PC-3 (cell line): ENCODE results near the gene PSKH1. TPM values are rescaled to one million over a fixed set of nuclear protein-coding genes. Genes with fewer than 3 reads are reported as not detected.
"Not testable (repeated sequence)": the region's sequence is repeated elsewhere in the genome, so short reads cannot be mapped to it uniquely, and the experiment has no call there.

ENCODE experiments used
- ATAC-seq: fragments of 200-7000 bp; cut with Tn5 transposase; 2 replicates; pipeline ENCODE4 v1.9.1; 2020; ENCODE audit warnings: mild to moderate bottlenecking, moderate library complexity
- BruUV-seq: library from RNA; stranded (reverse); fragments of 400-500 nt; replicated peaks from 2 replicates; lab custom pipeline; 2021; lab: Mats Ljungman, UMichigan
- CTCF ChIA-PET: fragments of 300-600 bp; sonication (Branson Sonifier 250); formaldehyde crosslinking; loops from one replicate; lab custom pipeline; 2022; ENCODE audit warnings: antibody characterized with exemption; lab: Charles Lee
- POLR2A ChIA-PET: fragments of 300-600 bp; sonication (Branson Sonifier 250); formaldehyde crosslinking; loops from one replicate; lab custom pipeline; 2022; ENCODE audit warnings: antibody characterized with exemption; ENCODE audit not compliant: unreplicated experiment; lab: Charles Lee
- DNase-seq: peaks from one replicate; pipeline ENCODE4 v3.0.0-alpha.2; 2015
- H2AFZ ChIP-seq: fragments of 300-600 bp; sonication (generic); 2 replicates; pipeline ENCODE4 v1.6.0; 2016; ENCODE audit warnings: antibody characterized with exemption, low read length
- H3F3A ChIP-seq: fragments of 300-600 bp; sonication (generic); one replicate; pipeline ENCODE4 v1.6.0; 2017; ENCODE audit warnings: antibody characterized with exemption, low read length, control low read depth, mild to moderate bottlenecking; ENCODE audit not compliant: unreplicated experiment
- H3K27ac ChIP-seq: fragments of 300-600 bp; sonication (generic); 2 replicates; pipeline ENCODE4 v1.5.1; 2016; ENCODE audit warnings: mild to moderate bottlenecking, low read length
- H3K27me3 ChIP-seq: fragments of 300-600 bp; sonication (generic); 2 replicates; pipeline ENCODE4 v1.6.1; 2016; ENCODE audit warnings: low read length, mixed read lengths
- H3K36me3 ChIP-seq: fragments of 300-600 bp; sonication (generic); 2 replicates; pipeline ENCODE4 v1.6.1; 2016; ENCODE audit warnings: low read depth, mixed run types, low read length, mixed read lengths
- H3K4me1 ChIP-seq: fragments of 300-600 bp; sonication (generic); 2 replicates; pipeline ENCODE4 v1.5.1; 2016; ENCODE audit warnings: low read length; ENCODE audit not compliant: insufficient read depth
- H3K4me2 ChIP-seq: fragments of 300-600 bp; sonication (generic); 2 replicates; pipeline ENCODE4 v1.6.0; 2016; ENCODE audit warnings: low read length
- H3K4me3 ChIP-seq: fragments of 300-600 bp; sonication (generic); 2 replicates; pipeline ENCODE4 v1.5.1; 2016; ENCODE audit warnings: mild to moderate bottlenecking, low read length, mixed read lengths
- H3K79me2 ChIP-seq: fragments of 300-600 bp; sonication (generic); 2 replicates; pipeline ENCODE4 v1.6.1; 2017; ENCODE audit warnings: low read length, mixed read lengths
- H3K9ac ChIP-seq: fragments of 300-600 bp; sonication (generic); 2 replicates; pipeline ENCODE4 v1.6.0; 2016; ENCODE audit warnings: mild to moderate bottlenecking, low read length
- H3K9me2 ChIP-seq: fragments of 300-600 bp; sonication (generic); replicated peaks from 2 replicates; pipeline ENCODE4 v1.6.1; 2016; ENCODE audit warnings: mixed run types, low read length, mixed read lengths
- H3K9me3 ChIP-seq: fragments of 300-600 bp; sonication (generic); 2 replicates; pipeline ENCODE4 v1.6.1; 2016; ENCODE audit warnings: low read length, mixed read lengths
- H4K20me1 ChIP-seq: fragments of 300-600 bp; sonication (generic); 2 replicates; pipeline ENCODE4 v1.6.1; 2016; ENCODE audit warnings: low read length, mixed read lengths
- EZH2 ChIP-seq: fragments of 300-600 bp; sonication (generic); IDR thresholded peaks from one replicate; pipeline ENCODE4 v1.6.1; 2017; ENCODE audit warnings: antibody characterized with exemption, mild to moderate bottlenecking, low read length; ENCODE audit not compliant: unreplicated experiment
- EZH2phosphoT487 ChIP-seq: fragments of 300-600 bp; sonication (generic); IDR thresholded peaks from 2 replicates; pipeline ENCODE4 v1.6.1; 2018; ENCODE audit warnings: mild to moderate bottlenecking, antibody characterized with exemption, low read length, borderline replicate concordance
- intact Hi-C: fragments of 100-400 bp; cut with micrococcal nuclease; formaldehyde crosslinking; loops from 2 replicates; pipeline ENCODE4 v1.9.0; 2023
- total RNA-seq: library from RNA; depleted of rRNA; stranded (reverse); fragments of >200 nt; gene quantifications from 2 replicates; pipeline ENCODE4 v1.2.3, GENCODE V29; 2014
- TF ChIP-seq, protein P1 (sequence below): fragments of 300-600 bp; sonication (generic); conservative IDR thresholded peaks from 2 replicates; pipeline ENCODE4 v1.5.1; 2017; ENCODE audit warnings: antibody characterized with exemption, low read depth, mild to moderate bottlenecking, low read length

The PSKH1 gene
- total RNA-seq, 1 experiment from 2014 or later: 6.6 TPM

GRCh38 chr16:67914758-67915495 lies 21.9 kb downstream of the PSKH1 start:
- TF ChIP-seq EZH2 (no peak), EZH2phosphoT487 (no peak)
- TF ChIP-seq, protein P1, sequence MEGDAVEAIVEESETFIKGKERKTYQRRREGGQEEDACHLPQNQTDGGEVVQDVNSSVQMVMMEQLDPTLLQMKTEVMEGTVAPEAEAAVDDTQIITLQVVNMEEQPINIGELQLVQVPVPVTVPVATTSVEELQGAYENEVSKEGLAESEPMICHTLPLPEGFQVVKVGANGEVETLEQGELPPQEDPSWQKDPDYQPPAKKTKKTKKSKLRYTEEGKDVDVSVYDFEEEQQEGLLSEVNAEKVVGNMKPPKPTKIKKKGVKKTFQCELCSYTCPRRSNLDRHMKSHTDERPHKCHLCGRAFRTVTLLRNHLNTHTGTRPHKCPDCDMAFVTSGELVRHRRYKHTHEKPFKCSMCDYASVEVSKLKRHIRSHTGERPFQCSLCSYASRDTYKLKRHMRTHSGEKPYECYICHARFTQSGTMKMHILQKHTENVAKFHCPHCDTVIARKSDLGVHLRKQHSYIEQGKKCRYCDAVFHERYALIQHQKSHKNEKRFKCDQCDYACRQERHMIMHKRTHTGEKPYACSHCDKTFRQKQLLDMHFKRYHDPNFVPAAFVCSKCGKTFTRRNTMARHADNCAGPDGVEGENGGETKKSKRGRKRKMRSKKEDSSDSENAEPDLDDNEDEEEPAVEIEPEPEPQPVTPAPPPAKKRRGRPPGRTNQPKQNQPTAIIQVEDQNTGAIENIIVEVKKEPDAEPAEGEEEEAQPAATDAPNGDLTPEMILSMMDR: no peak

DNA sequence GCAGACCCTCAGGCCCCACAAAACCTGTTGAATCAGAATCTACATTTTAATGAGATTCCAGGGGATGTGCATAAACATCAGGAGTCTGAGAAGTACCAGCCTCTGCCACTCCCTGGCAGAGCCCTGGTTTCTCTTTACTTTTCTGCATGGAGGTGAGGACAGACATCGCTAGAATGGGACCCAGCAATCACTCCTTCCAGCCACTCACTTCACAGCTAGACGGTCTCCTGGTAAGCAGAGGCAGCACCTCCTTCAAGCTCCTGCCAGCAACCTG lies 22.4 kb downstream of the PSKH1 start:
- H4K20me1 ChIP-seq, ATAC-seq: not testable (repeated sequence)

More at GRCh38 chr16:67914758-67915495, 21.9 kb downstream of the PSKH1 start:
- 0 out of 2 replicates have a peak, but pooled peaks cover 4% of the 10 kb centered on the region for H3K79me2 ChIP-seq
- no peaks in the 10 kb centered on the region; the same call in 1 of the 2 replicates for H3K36me3 ChIP-seq
- H2AFZ ChIP-seq: no peak overlapping the region
- no peak overlapping the region for H3K4me2 ChIP-seq
- H3K9me3 ChIP-seq: no peaks in the 10 kb centered on the region
- no peak for DNase-seq
- CTCF ChIA-PET: no interaction called here
- BruUV-seq: no TSS peak
- H3K4me3 ChIP-seq: no peak overlapping the region
- H3K27me3 ChIP-seq: no peaks in the 10 kb centered on the region
- POLR2A ChIA-PET: no interaction called here
- ATAC-seq: no peak
- no peak overlapping the region for H3K9ac ChIP-seq
- H3F3A ChIP-seq: no peaks in the 10 kb centered on the region
- H3K4me1 ChIP-seq: peaks cover 13% of the 10 kb centered on the region
- intact Hi-C loops: no loop called here
- H3K9me2 ChIP-seq: no peaks in the 10 kb centered on the region
- 0 out of 2 replicates have a peak, but pooled peaks cover 5% of the 10 kb centered on the region for H4K20me1 ChIP-seq
- no peak overlapping the region for H3K27ac ChIP-seq

GRCh38 chr16:67915831-67916723 lies 23.0 kb downstream of the PSKH1 start:
- no TSS peak for BruUV-seq
- ChIA-PET POLR2A (no interaction called here), CTCF (no interaction called here)
- 0 out of 2 replicates have a peak, but pooled peaks cover 4% of the 10 kb centered on the region for H3K79me2 ChIP-seq
- 0 out of 2 replicates have a peak, but pooled peaks cover 5% of the 10 kb centered on the region for H4K20me1 ChIP-seq
- intact Hi-C loops: no loop called here
- no peak overlapping the region for H3K4me2 ChIP-seq
- no peak overlapping the region for H3K4me3 ChIP-seq
- no peak for TF ChIP-seq EZH2phosphoT487
- TF ChIP-seq, protein P1: no peak
- TF ChIP-seq EZH2: no peak
- H3K9me2 ChIP-seq: no peaks in the 10 kb centered on the region
- H3K9me3 ChIP-seq: no peaks in the 10 kb centered on the region
- no peaks in the 10 kb centered on the region; the same call in 1 of the 2 replicates for H3K36me3 ChIP-seq
- no peak for ATAC-seq
- H2AFZ ChIP-seq: no peak overlapping the region
- H3K4me1 ChIP-seq: peaks cover 13% of the 10 kb centered on the region
- no peak for DNase-seq
- no peak overlapping the region for H3K9ac ChIP-seq
- no peaks in the 10 kb centered on the region for H3F3A ChIP-seq
- no peaks in the 10 kb centered on the region for H3K27me3 ChIP-seq
- no peak overlapping the region for H3K27ac ChIP-seq

More for the DNA sequence above, 22.4 kb downstream of the PSKH1 start:
- CTCF ChIA-PET, POLR2A ChIA-PET, H3K9ac ChIP-seq, H2AFZ ChIP-seq, H3K9me3 ChIP-seq, DNase-seq, H3K4me2 ChIP-seq, BruUV-seq, H3K4me3 ChIP-seq, H3K79me2 ChIP-seq, H3K27ac ChIP-seq, H3K9me2 ChIP-seq, intact Hi-C loops, H3K27me3 ChIP-seq, H3F3A ChIP-seq, H3K36me3 ChIP-seq: not testable (repeated sequence)
- peaks cover 13% of the 10 kb centered on the region for H3K4me1 ChIP-seq
